ENCODE data around the gene BRSK1.
A peak's percentile ranks its signal among the peaks of the same experiment; 100 is the strongest.

Gene BRSK1

DNA sequence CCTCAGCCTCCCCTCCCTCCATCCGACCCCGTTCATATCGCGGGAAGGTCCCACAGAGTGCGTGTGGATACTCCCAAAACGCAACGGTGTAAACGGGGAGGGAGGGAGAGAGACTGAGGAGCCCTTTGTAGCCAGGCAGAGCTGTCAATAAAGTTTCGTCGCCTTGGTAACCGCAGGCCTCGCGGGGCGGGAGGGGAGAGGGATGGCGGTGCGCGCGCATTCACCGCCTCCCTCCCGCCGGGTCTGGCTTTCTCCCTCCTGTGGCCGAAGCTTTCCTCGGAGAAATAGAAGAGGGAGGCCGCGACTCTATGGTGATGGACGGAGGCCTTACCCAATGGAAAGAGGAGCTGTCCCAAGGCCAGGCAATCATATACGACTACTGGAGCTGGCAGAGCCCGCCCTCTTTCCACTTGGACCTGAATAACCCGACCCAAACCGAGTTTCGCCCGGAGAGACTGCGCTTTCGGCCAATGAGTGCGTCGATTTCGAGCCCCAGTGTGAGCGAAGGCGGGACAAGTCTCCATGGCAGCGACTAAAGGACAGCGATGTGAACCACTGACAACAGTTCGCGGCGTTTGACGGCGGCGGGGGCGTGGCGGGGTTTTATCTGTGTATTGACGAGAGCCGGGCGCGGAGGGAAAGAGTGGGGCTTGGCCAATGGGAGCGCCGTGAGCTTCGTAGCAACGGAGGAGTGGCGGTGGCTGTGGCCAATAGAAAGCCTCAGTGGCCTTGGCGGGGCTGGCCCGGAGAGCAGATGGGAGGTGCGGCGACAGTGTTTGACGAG is 55.5 kb downstream of the BRSK1 start, which contains the start of gene KMT5C:
TSS of gene KMT5C (plus strand) at position 772 of the 784 bp plus-strand sequence. CDS start 2,061 bp downstream, outside the sequence.
- peak; percentile 100 for DNase-seq

DNA sequence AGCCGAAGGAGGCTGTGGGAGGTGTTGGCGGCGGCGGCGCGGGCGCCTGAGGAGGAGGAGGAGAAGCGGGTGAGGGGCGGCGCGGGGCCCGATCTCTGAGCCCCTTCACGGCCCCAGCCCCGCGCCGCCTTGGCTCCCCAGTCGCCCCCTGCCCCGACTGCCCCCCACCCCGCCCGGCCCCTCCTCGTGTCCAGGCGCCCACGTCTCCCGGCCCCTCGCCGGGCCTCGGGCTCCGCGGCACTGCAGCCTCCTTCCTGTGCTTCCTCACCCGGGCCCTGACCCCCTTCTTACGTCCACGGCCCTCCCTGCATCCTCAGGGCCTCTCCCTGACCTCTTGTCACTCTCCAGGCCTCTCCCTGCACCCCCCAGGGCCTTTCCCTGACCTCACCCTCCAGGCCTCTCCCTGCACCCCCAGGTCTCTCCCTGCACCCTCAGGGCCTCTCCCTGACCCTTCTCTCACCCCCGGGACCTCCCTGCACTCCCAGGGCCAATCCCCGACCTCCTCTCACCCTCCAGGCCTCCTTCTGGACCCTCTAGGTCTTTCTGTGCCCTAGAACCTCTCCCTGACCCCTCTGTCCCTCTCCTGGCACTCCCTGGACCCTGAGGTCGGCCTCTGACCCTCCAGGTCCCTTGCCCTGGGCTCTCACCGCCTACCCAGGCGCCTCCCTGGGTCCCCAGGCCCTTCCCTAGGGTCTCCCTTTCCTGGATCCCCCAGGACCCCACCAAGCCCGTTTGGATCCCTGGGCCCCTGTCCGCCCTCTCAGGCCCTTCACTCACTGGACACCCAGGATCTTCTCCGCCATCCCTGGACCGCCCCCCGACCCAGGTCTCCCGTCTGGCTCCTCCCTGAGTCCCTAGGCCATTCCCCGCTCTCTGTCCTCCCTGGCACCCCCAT is 56.3 kb downstream of the BRSK1 start:
- DNase-seq: no peak

GRCh38 chr19:55340784-55341147 is 57.0 kb downstream of the BRSK1 start:
- DNase-seq: no peak

DNA sequence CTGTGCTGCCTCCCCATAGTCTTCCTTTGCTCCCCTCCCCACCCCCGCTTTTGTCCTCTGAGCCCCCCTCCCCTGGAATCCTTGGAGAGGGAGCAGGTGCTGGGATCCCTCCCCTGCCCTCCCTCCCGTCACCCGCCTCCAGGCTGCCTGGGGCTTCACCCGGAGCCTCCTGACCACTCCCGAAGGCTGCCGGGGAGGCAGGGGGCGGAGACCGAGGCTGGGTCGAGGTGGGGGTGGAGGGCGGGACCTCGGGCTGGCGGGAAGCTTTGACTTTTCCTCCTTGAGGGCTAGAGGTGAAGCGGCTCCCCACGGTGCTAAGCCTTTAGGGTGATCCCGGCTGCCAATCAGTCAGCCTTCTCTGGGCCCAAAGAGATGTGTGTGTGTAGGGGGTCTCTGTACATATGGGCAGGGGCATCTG is 57.4 kb downstream of the BRSK1 start:
- DNase-seq: peak; percentile 66

DNA sequence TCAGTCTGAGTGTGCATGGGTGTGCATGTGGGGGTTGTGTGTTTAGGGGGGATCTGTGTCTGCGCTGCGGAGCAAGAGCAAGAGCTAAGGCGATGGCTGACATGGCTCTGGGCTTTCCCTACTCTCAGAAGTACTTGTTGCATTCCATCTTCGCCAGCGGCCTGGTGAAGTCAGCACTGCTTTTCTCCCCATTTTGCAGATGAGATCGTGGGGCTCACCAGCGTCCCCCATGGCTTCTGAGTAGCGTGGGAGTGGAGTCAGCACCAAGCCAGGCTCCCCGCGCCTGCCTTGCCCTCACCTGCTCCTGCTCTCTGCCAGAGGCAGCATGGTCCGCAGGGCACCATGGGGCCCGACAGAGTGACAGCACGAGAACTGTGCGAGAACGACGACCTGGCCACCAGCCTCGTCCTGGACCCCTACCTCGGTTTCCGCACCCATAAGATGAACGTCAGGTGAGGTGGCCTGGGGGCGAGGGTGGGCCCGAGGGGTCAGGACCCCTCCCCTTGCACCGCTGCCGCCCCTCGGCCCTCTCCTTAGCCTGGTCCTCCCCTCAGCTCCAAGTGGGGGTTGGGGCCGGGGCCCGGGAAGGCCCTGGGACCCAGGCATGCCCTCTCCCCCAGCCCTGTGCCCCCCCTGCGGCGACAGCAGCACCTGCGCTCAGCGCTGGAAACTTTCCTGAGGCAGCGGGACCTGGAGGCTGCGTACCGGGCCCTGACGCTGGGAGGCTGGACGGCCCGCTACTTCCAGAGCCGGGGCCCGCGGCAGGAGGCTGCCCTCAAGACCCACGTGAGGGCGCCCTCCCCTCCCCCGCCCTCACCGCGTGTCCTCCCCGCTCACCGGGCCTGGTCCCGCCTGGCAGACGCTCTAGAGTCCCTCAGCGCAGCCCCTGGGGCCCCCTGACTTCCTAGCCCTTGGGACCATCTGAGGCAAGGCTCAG is 58.1 kb downstream of the BRSK1 start:
- DNase-seq: no peak

GRCh38 chr19:55344444-55344843 is 60.6 kb downstream of the BRSK1 start:
- DNase-seq: no peak

DNA sequence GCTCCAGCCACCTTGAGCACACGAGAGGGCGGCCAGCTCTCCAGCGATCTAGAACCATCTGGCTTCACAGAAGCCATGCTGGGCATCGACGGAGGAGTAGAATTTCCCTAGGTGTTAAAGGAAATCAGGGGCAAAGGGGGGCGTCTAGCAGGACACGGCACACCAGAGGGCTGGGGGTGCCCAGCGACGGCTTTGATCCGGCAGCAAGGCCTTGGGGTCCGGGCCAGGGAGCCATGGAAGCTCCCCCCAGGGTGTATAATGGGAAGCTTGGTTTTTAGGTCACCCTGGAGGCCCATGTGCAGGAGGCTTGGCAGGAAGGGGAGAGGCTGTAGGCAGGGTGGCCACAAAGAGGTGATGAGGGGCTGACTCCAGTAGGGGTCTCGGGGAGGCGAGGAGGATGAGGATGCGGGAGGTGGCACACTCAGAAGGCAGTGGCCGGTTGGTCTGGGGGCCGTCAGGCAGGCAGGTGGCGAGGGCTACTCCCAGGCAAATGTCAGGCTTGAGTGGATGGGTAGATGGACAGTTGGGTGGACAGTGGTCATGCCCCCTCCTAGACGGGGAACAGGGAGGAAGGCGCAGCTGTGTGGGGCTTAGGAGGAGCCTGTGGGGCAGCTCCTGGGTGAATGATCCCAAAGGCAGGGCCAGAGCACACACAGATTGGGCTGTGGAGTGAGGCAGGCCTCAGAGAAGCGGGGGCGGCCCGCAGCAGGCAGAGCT is 61.5 kb downstream of the BRSK1 start:
- no peak for DNase-seq

- no peak for DNase-seq
Observed at GRCh38 chr19:55345818-55346724, 62.3 kb downstream of the BRSK1 start.

- DNase-seq: no peak
Observed at GRCh38 chr19:55346725-55347441, 63.1 kb downstream of the BRSK1 start.

- DNase-seq: no peak
Observed at GRCh38 chr19:55347442-55348009, 63.7 kb downstream of the BRSK1 start.

- no peak for DNase-seq
Observed at GRCh38 chr19:55348317-55349034, 64.7 kb downstream of the BRSK1 start.

- no peak for DNase-seq
Observed at GRCh38 chr19:55350620-55351315, 67.0 kb downstream of the BRSK1 start.

GRCh38 chr19:55352040-55352439 is 68.2 kb downstream of the BRSK1 start:
- DNase-seq: no peak

- no peak for DNase-seq
Observed at GRCh38 chr19:55352549-55353145, 68.8 kb downstream of the BRSK1 start.

- no peak for DNase-seq
Observed at GRCh38 chr19:55353356-55353802, 69.6 kb downstream of the BRSK1 start.

GRCh38 chr19:55353803-55354697 is 70.3 kb downstream of the BRSK1 start:
- peak; percentile 73 for DNase-seq

DNA sequence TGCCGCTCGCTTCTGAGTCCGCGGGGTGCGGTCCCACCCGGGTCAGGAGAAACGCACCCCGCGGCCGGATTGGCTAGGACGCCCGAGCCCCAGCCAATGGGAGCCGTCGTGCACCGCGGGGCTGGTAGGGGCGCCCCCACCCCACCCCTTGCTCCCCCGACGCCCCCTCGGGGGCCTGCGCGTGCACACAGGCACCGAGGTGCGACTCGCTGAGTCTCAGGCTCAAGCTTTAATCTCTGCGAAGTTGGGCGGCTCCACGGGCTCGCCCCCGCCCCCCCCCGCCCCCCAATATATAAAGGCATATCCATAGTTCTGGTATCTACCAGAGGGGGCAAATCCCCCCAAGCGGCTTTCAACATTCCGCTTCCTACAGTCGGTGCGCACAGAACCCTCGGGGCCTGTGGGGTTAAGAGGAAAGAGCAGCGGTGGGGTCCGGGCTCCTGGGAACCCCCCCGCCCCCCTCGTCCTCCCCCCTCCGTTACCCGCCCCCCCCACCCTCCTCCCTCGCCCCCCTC is 71.0 kb downstream of the BRSK1 start, which contains the start of gene COX6B2:
TSS of gene COX6B2 (minus strand) at position 22 of the 515 bp plus-strand sequence. CDS start 198 bp downstream, outside the sequence.
- no peak for DNase-seq

Data from activated naive CD4-positive, alpha-beta T cell treated with Interleukin-2 at 50 U/mL for 16 hours (primary cell).